Osteoblast (primary cell): Measurements from ENCODE around the gene ZBTB40. TPM values are rescaled to one million over a fixed set of nuclear protein-coding genes. Genes with fewer than 3 reads are reported as not detected.

ENCODE experiments used
- DNase-seq: peaks from one replicate; pipeline ENCODE4 v3.0.0; 2011; ENCODE audit warnings: low spot score, mixed read lengths; ENCODE audit not compliant: insufficient read length; ENCODE audit errors: missing footprints
- H2AFZ ChIP-seq: 2 replicates; pipeline ENCODE4 v1.6.0; 2011; ENCODE audit warnings: mild to moderate bottlenecking, low read length
- H3K27ac ChIP-seq: 2 replicates; pipeline ENCODE4 v1.5.1; 2011; ENCODE audit warnings: mild to moderate bottlenecking, low read depth, low read length, moderate library complexity
- H3K27me3 ChIP-seq: 2 replicates; pipeline ENCODE4 v1.6.0; 2012; ENCODE audit warnings: mild to moderate bottlenecking, control low read depth, inconsistent platforms, low read length, moderate library complexity; ENCODE audit not compliant: insufficient read depth
- H3K36me3 ChIP-seq: 2 replicates; pipeline ENCODE4 v1.5.1; 2011; ENCODE audit warnings: mild to moderate bottlenecking, low read length, control low read depth, moderate library complexity; ENCODE audit not compliant: insufficient read depth
- H3K4me1 ChIP-seq: 2 replicates; pipeline ENCODE4 v1.5.1; 2011; ENCODE audit warnings: mild to moderate bottlenecking, low read length, control low read depth, moderate library complexity; ENCODE audit not compliant: insufficient read depth
- H3K4me2 ChIP-seq: 2 replicates; pipeline ENCODE4 v1.6.0; 2011; ENCODE audit warnings: mild to moderate bottlenecking, low read length; ENCODE audit not compliant: insufficient read depth
- H3K4me3 ChIP-seq: fragments of 200-600 bp; sonication (generic); 3 replicates; pipeline ENCODE4 v1.5.1; 2012; ENCODE audit warnings: mild to moderate bottlenecking, low read length, inconsistent platforms; ENCODE audit not compliant: insufficient read depth
- H3K79me2 ChIP-seq: 2 replicates; pipeline ENCODE4 v1.6.0; 2012; ENCODE audit warnings: mild to moderate bottlenecking, low read length, control low read depth, inconsistent platforms; ENCODE audit not compliant: insufficient read depth
- H3K9me3 ChIP-seq: 2 replicates; pipeline ENCODE4 v1.5.1; 2011; ENCODE audit warnings: low read depth, low read length, control low read depth
- H4K20me1 ChIP-seq: 2 replicates; pipeline ENCODE4 v1.6.0; 2012; ENCODE audit warnings: mild to moderate bottlenecking, low read length, control low read depth; ENCODE audit not compliant: insufficient read depth
- CTCF ChIP-seq: IDR thresholded peaks from 2 replicates; pipeline ENCODE4 v1.5.1; 2011; ENCODE audit warnings: mild to moderate bottlenecking, low read depth, low read length, moderate library complexity; ENCODE audit errors: extremely low read depth
- total RNA-seq: library from RNA; depleted of rRNA; stranded (reverse); fragments of >200 nt; gene quantifications from 2 replicates; pipeline ENCODE4 v1.2.3, GENCODE V29; 2012

ZBTB40 gene
- total RNA-seq, 1 donor, result 16.3 TPM

- Histone ChIP-seq H3K27me3 (no peaks in the 10 kb centered on the region), H3K9me3 (no peaks in the 10 kb centered on the region), H3K4me1 (no peaks in the 10 kb centered on the region), H3K4me2 (no peak overlapping the region), H3K4me3 (no peak overlapping the region), H3K79me2 (no peaks in the 10 kb centered on the region), H3K27ac (no peak overlapping the region), H3K36me3 (peaks cover 53% of the 10 kb centered on the region), H4K20me1 (no peaks in the 10 kb centered on the region), H2AFZ (no peak overlapping the region)
- no peak for TF ChIP-seq CTCF
- no peak for DNase-seq
Measured at GRCh38 chr1:22518379-22518778, 66.7 kb downstream of the ZBTB40 start.

- Histone ChIP-seq H3K4me1 (no peaks in the 10 kb centered on the region), H3K9me3 (no peaks in the 10 kb centered on the region), H3K36me3 (peaks cover 57% of the 10 kb centered on the region), H4K20me1 (no peaks in the 10 kb centered on the region), H2AFZ (no peak overlapping the region), H3K27me3 (no peaks in the 10 kb centered on the region), H3K27ac (no peak overlapping the region), H3K4me3 (no peak overlapping the region), H3K79me2 (no peaks in the 10 kb centered on the region), H3K4me2 (no peak overlapping the region)
- no peak for TF ChIP-seq CTCF
- no peak for DNase-seq
Measured at GRCh38 chr1:22520871-22521270, 69.2 kb downstream of the ZBTB40 start.

- no peak for DNase-seq
- Histone ChIP-seq H3K9me3 (no peaks in the 10 kb centered on the region), H2AFZ (no peak overlapping the region), H3K27ac (no peak overlapping the region), H3K79me2 (no peaks in the 10 kb centered on the region), H3K4me3 (no peak overlapping the region), H3K4me1 (no peaks in the 10 kb centered on the region), H4K20me1 (no peaks in the 10 kb centered on the region), H3K36me3 (peaks cover 57% of the 10 kb centered on the region), H3K4me2 (no peak overlapping the region), H3K27me3 (no peaks in the 10 kb centered on the region)
- no peak for TF ChIP-seq CTCF
Measured at GRCh38 chr1:22521692-22522091, 70.0 kb downstream of the ZBTB40 start.

GRCh38 chr1:22522221-22522743 is 70.6 kb downstream of the ZBTB40 start:
- H3K9me3 ChIP-seq, result no peaks in the 10 kb centered on the region
- no peak for TF ChIP-seq CTCF
- H3K27me3 ChIP-seq, result no peaks in the 10 kb centered on the region
- no peaks in the 10 kb centered on the region for H3K4me1 ChIP-seq
- no peaks in the 10 kb centered on the region for H4K20me1 ChIP-seq
- H3K36me3 ChIP-seq, result peaks cover 52% of the 10 kb centered on the region
- no peaks in the 10 kb centered on the region for H3K79me2 ChIP-seq
- no peak overlapping the region for H3K4me2 ChIP-seq
- H2AFZ ChIP-seq, result no peak overlapping the region
- H3K4me3 ChIP-seq, result no peak overlapping the region
- no peak for DNase-seq
- no peak overlapping the region for H3K27ac ChIP-seq
